Esophagus squamous epithelium (tissue), 4 donors: ENCODE data around the gene ANGPTL1.

Experiments
- CTCF ChIP-seq, 6 experiments: fragments of 450-650 bp in 4 of 6; fragments of 200-600 bp in 2 of 6; sonication (generic) in 2 of 6; IDR thresholded peaks; one replicate each; pipeline ENCODE4 v1.5.1; 2016 to 2019; ENCODE audit warnings: antibody characterized with exemption in 6 of 6, mild to moderate bottlenecking in 4 of 6, moderate library complexity in 4 of 6
- POLR2A ChIP-seq, 4 donors: fragments of 450-650 bp; IDR thresholded peaks; one replicate each; pipeline ENCODE4 v1.6.1; 2017; ENCODE audit warnings: antibody characterized with exemption in 4 of 4, mild to moderate bottlenecking in 4 of 4, moderate library complexity in 3 of 4

DNA sequence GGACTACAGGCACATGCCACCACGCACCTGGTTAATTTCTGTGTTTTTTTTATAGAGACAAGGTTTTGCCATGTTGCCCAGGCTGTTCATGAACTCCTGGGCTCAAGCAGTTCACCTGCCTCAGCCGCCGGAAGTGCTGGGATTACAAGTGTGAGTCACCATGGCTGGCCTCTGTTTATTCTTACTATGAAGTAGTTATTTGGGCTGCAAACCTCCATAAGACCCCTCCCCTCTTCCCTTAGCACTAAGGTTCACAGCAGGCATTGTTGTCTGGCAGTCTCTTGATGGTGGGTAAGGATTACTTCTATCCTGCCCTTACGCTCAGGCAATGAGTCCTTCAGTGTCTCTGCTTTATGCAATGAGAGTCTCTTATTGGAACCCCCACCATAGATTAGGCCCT lies 51.8 kb downstream of the ANGPTL1 start:
- TF ChIP-seq CTCF (IDR thresholded peaks at IDR 0.05), result no peak
- TF ChIP-seq POLR2A (IDR thresholded peaks at IDR 0.05), result no peak
